Effector memory CD8-positive, alpha-beta T cell (primary cell): ENCODE results near the gene PCDH17.

Experiments used
- ATAC-seq: fragments of 150-1000 bp; cut with Tn5 transposase; replicated peaks from 2 replicates; pipeline ENCODE4 v1.10.0; 2021; ENCODE audit warnings: mild to moderate bottlenecking, moderate library complexity
- DNase-seq, 3 experiments: peaks; one replicate each; pipeline ENCODE4 v3.0.0; 2021
- H3K27ac Mint-ChIP-seq, 2 donors: one replicate each; pipeline ENCODE4 v1.8.0; 2022; ENCODE audit warnings: mild to moderate bottlenecking in 2 of 2, mixed read lengths in 2 of 2, moderate library complexity in 2 of 2
- H3K27me3 Mint-ChIP-seq, 2 donors: one replicate each; pipeline ENCODE4 v1.8.0; 2022; ENCODE audit warnings: mixed read lengths in 2 of 2
- H3K36me3 Mint-ChIP-seq: one replicate; pipeline ENCODE4 v1.8.0; 2022; ENCODE audit warnings: mild to moderate bottlenecking, moderate library complexity, mixed read lengths; ENCODE audit not compliant: insufficient read depth
- H3K4me1 Mint-ChIP-seq, 2 donors: one replicate each; pipeline ENCODE4 v1.8.0; 2022; ENCODE audit warnings: low read depth in 2 of 2, mixed read lengths in 2 of 2
- H3K4me3 Mint-ChIP-seq, 2 donors: one replicate each; pipeline ENCODE4 v1.8.0; 2022; ENCODE audit warnings: mild to moderate bottlenecking in 2 of 2, mixed read lengths in 2 of 2, moderate library complexity in 2 of 2
- H3K9me3 Mint-ChIP-seq, 2 donors: one replicate each; pipeline ENCODE4 v1.8.0; 2022; ENCODE audit warnings: mixed read lengths in 2 of 2

The PCDH17 gene

DNA sequence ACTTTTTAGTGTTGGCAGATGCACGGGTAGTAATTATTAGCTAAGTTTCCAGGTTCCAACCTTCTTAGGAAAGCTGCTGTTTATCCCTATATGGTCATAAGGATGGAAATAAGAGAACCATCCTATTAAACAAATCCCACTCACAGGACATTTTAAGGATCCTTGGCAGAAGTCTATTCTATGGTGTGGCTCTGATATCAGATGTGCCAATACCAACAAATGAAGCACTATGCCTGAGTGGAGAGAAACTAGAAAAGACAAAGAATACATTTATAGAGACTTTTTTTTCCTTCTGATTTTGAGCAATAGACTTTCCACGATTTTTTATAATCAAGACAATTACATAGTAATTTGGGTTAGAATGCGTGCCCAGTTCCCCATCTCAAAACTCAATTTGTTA is 12.6 kb downstream of the PCDH17 start:
- Mint-ChIP-seq H3K4me1 (no peaks in the 10 kb centered on the region), H3K27me3 (no peaks in the 10 kb centered on the region), H3K9me3 (no peaks in the 10 kb centered on the region), H3K27ac (no peak overlapping the region), H3K36me3 (no peaks in the 10 kb centered on the region), H3K4me3 (no peak overlapping the region)
- no peak for DNase-seq
- ATAC-seq = no peak

DNA sequence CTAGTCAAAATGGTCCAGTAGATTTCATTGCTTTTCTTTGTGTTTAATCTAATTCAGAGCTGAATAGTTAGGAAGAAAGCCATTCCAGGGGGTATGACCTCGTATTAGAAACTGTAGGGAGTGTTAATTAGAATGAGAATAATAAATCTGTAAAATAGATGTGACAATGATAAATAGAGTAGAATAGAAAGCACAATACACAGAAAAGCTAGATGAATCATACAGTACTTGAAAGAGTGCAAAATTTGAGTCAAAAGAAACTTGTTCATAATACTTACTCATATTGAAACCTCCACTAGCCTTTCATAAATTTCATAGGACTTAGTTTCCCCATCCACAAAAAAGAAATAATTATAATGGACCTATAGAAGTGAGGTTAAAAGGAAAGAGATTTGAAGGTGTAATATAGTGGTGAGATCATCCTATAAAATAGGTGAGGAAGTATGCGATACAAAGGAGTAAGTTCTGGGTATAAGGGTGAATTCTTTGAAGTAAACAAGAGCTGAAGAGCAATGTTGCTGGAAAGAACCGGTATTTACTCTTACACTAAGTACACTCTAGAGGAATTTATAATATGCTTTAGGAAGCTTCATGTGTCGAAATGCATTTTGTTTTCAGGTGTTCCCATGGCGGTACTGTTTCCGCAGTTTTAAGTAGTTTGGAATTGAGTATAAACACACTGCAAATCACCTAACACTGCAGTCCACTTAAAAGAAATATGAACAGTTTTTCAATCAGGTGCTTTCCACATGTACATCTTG is 21.9 kb downstream of the PCDH17 start:
- DNase-seq (no peak), ATAC-seq (no peak)
- Mint-ChIP-seq H3K27ac (no peak overlapping the region), H3K4me3 (no peak overlapping the region), H3K27me3 (no peaks in the 10 kb centered on the region), H3K9me3 (peaks cover 0 to 3% of the 10 kb centered on the region in 2 donors), H3K36me3 (no peaks in the 10 kb centered on the region), H3K4me1 (no peaks in the 10 kb centered on the region)

DNA sequence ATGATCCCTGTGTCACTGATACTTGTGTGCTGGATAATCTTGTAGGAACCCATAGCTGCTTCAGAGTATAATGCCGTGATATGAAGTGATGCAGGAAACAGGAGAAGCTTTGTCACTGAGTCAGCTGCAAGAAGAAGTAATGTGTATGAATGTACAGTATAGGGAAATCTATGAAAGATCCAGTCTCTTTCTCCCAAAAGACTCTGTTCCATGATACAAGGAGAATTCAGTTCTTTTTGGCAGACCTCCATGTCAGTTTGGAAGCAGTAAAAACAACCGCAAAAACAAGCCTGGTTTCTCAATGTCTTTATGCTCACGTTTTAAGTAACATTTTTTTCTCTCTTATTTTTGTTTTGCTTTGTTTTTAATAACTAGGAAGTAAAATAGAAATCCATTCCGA is 33.9 kb downstream of the PCDH17 start:
- Mint-ChIP-seq H3K27me3 (no peaks in the 10 kb centered on the region), H3K9me3 (peaks cover 5 to 8% of the 10 kb centered on the region in 2 donors), H3K4me3 (no peak overlapping the region), H3K4me1 (no peaks in the 10 kb centered on the region), H3K27ac (no peak overlapping the region), H3K36me3 (no peaks in the 10 kb centered on the region)
- ATAC-seq (no peak), DNase-seq (no peak)

DNA sequence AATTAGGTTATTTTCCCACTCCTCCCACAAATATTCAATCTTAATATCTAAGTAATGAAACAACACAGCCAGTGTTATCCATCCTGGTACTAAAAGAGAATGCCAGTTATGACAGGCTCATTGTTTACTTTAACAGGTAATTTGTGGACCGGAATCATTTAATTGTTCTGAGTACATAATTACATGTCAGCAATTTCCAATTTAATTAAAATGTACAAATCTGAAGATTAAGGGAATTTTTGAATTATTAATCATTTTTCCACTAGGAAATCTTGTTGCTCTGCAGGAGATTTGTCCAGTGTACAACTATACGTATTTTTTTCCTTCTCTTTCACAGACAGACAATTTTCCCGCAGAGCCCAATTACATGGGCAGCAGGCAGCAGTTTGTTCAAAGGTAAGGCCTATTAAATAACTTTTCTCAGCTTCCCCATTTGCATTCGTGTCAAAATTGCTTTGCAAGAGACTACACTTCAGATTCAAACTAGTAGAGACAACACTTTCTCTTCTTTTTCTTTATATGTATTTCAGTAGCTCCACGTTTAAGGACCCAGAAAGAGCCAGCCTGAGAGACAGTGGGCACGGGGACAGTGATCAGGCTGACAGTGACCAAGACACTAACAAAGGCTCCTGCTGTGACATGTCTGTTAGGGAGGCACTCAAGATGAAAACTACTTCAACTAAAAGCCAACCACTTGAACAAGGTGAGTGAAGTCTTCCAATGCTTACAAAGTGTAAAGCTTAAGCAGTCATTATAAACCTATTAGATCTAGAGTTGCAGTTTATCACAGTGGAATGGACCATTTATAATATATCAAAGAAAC is 34.8 kb downstream of the PCDH17 start:
- H3K27me3 Mint-ChIP-seq = no peaks in the 10 kb centered on the region
- no peak for DNase-seq
- ATAC-seq = no peak
- no peak overlapping the region for H3K27ac Mint-ChIP-seq
- H3K36me3 Mint-ChIP-seq = no peaks in the 10 kb centered on the region
- H3K4me3 Mint-ChIP-seq = no peak overlapping the region
- no peaks in the 10 kb centered on the region for H3K4me1 Mint-ChIP-seq
- H3K9me3 Mint-ChIP-seq = peaks cover 5 to 8% of the 10 kb centered on the region in 2 donors

DNA sequence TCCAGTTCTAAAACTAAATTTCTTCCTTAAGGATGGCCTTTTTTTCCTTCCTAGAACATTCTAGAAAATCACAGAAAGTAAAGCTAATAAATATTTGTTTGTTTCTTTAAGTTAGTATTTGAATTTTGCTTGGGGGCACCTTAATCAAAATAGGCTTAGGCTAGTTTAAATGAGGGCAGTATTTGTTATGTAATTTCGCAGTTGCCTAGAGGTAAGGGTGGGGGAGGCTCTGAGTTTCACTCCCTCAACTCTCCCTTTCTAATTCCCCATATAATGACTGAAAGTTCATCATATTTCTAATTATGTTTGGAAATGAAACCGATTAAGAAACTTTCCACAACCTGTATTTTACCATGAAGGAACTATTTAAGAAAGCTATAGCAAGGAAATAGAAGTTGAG is 40.6 kb downstream of the PCDH17 start:
- H3K4me3 Mint-ChIP-seq = no peak overlapping the region
- H3K27me3 Mint-ChIP-seq = no peaks in the 10 kb centered on the region
- peaks cover 7 to 13% of the 10 kb centered on the region in 2 donors for H3K9me3 Mint-ChIP-seq
- no peak for ATAC-seq
- no peak overlapping the region for H3K27ac Mint-ChIP-seq
- H3K4me1 Mint-ChIP-seq = no peaks in the 10 kb centered on the region
- no peak for DNase-seq
- H3K36me3 Mint-ChIP-seq = no peaks in the 10 kb centered on the region

DNA sequence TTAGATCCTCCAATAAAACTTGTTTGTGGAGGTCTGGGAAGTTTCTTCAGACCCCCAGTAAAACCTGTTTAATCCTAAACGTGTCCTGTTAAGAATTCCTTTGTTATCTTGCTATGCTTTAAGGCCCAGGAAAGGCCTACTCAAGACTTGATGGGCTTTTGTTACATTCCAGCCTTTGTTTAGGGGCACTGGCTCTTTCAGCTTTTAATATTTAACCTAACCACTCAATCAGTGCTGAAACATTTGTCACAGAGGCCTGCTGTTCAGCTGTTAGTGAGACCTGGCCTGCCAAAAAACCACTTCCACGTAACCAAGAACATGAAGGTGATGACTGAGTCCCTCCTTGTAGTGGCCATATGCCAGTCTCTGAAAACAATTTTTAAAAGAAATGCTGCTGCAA is 41.7 kb downstream of the PCDH17 start:
- H3K4me3 Mint-ChIP-seq = no peak overlapping the region
- H3K27me3 Mint-ChIP-seq = no peaks in the 10 kb centered on the region
- no peaks in the 10 kb centered on the region for H3K4me1 Mint-ChIP-seq
- H3K27ac Mint-ChIP-seq = no peak overlapping the region
- ATAC-seq (no peak), DNase-seq (no peak)
- peaks cover 10 to 16% of the 10 kb centered on the region in 2 donors for H3K9me3 Mint-ChIP-seq
- no peaks in the 10 kb centered on the region for H3K36me3 Mint-ChIP-seq

DNA sequence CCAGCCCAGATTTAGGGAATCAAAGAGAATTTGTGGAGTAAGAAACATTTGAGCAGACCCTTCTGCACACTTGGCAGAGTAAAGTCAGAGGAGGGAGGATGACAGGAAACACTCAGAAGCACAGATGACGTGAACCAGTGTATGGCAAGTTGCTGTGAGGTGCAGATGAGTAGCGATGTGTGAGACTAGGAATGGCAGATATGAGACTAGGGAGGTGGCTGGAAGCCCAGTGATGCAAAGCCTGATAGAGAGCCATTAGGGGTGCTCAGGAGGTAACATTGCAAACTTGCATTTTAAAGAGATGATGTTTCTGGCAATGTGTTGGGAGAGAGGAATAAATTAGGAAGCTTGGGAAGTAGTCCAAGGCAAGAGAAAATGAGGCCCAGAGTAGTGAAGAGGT is 44.0 kb downstream of the PCDH17 start:
- Mint-ChIP-seq H3K36me3 (no peaks in the 10 kb centered on the region), H3K9me3 (peaks cover 9 to 18% of the 10 kb centered on the region in 2 donors), H3K27me3 (no peaks in the 10 kb centered on the region), H3K4me3 (no peak overlapping the region), H3K27ac (no peak overlapping the region), H3K4me1 (no peaks in the 10 kb centered on the region)
- ATAC-seq = no peak
- no peak for DNase-seq

DNA sequence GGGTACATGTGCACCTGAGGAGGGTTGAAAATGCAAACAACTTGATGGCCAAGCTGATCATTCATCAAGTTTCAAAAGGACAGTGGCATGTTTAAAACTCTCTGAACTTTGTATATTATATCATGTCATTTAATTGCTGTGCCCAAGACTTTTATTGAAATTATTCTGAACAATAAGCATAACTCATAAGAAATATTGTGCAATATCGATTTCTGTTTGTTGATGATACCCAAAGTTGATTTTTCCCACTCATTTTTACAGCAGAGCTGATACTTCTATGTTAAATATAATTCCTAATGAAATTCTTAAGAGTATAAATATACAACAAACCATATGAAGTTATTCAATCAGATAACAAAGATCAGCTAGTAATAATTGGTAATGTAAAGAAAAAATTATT is 49.1 kb downstream of the PCDH17 start:
- Mint-ChIP-seq H3K36me3 (no peaks in the 10 kb centered on the region), H3K27ac (no peak overlapping the region), H3K4me3 (no peak overlapping the region), H3K27me3 (no peaks in the 10 kb centered on the region), H3K9me3 (peaks cover 11 to 21% of the 10 kb centered on the region in 2 donors), H3K4me1 (no peaks in the 10 kb centered on the region)
- DNase-seq (no peak), ATAC-seq (no peak)

DNA sequence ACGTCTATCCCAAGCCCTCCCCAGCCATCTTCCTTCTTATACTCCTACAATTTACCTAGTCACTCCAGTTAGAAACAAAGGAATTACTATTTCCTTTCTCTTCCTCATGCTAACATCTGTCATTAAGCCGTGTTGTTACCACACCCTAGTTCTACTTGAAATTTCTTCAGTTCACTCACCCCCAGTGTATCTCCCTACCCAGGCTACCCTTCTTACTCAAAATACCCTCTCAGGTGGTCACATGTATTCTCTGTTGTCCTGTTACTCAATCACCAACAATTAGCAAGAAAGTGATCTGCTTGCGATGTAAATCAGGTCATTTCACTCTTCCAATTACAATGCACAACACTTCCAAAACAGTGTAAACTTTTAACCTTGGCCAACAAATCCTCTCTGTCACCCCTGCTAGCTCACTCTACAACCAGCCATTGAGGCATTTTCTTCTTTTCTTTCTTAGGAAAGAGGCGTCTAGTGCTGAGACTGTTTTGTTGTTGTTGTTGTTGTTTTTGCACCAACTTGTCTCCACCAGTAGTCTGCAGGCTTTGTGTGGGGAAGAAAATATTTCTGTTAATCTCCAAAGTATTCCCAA is 50.7 kb downstream of the PCDH17 start:
- Mint-ChIP-seq H3K4me3 (no peak overlapping the region), H3K9me3 (peaks cover 10 to 14% of the 10 kb centered on the region in 2 donors), H3K27ac (no peak overlapping the region), H3K27me3 (no peaks in the 10 kb centered on the region), H3K4me1 (no peaks in the 10 kb centered on the region), H3K36me3 (no peaks in the 10 kb centered on the region)
- ATAC-seq = no peak
- no peak for DNase-seq

DNA sequence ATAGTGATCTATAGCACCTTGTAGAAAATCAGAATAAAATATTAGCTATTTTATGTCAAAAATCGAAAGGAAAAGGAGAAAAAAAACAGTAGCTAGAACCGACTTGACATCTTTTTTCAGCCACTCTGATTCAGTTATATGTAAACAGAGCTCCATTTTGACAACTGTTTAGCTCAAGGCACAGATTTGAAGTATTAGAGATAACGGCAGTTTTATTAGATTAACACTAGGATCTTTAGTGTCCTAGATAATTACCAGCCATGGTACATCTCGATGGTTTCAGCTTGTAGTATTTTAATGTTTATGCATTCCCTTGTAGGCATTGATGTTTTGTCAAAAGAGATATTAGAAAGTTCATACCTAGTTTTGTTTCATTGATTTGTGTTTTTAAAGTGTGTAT is 67.3 kb downstream of the PCDH17 start:
- ATAC-seq = no peak
- Mint-ChIP-seq H3K27me3 (no peaks in the 10 kb centered on the region), H3K4me1 (no peaks in the 10 kb centered on the region), H3K9me3 (peaks cover 0 to 2% of the 10 kb centered on the region in 2 donors), H3K4me3 (no peak overlapping the region), H3K27ac (no peak overlapping the region), H3K36me3 (no peaks in the 10 kb centered on the region)
- DNase-seq = no peak

DNA sequence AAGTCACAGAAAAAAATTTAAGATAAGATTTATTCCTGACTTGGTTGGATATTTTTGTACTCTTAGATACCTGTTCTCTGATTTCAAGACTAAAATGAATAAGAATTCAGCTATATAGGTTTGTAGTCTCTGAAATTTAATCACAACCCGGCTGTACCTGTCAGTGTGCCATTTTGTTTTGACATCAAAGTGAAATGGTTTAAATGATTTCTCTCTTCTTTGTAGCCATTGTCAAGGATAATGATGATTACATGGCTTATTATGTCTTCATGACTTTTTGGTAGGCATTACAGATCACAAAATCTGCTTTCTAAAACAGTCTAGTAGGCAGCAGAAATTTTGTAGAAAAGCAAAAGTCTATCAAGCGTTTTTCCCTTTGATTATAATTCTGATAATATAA is 72.5 kb downstream of the PCDH17 start:
- H3K27ac Mint-ChIP-seq = no peak overlapping the region
- H3K27me3 Mint-ChIP-seq = no peaks in the 10 kb centered on the region
- DNase-seq (no peak), ATAC-seq (no peak)
- no peak overlapping the region for H3K4me3 Mint-ChIP-seq
- no peaks in the 10 kb centered on the region for H3K9me3 Mint-ChIP-seq
- no peaks in the 10 kb centered on the region for H3K36me3 Mint-ChIP-seq
- no peaks in the 10 kb centered on the region for H3K4me1 Mint-ChIP-seq

DNA sequence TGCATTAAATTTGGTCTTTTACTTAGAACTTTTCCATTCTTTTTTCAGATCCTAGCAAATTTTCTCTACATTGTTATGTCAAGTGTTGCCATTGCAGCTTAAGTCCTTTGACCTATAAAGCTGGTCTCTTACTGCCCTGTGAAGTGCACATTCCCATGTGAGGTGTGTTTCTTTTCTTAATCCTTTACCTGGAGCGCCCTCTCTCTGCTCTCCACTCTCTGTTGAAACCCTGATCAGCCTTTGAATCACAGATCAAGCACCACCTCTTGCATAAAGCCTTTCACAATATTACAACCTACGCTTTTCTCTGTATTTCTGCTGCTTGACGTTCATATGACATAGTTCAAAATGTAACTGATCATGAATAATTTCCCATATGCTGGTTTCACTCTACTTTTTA is 84.8 kb downstream of the PCDH17 start:
- DNase-seq (no peak), ATAC-seq (no peak)
- no peaks in the 10 kb centered on the region for H3K36me3 Mint-ChIP-seq
- no peak overlapping the region for H3K4me3 Mint-ChIP-seq
- H3K9me3 Mint-ChIP-seq = peaks cover 0 to 2% of the 10 kb centered on the region in 2 donors
- no peaks in the 10 kb centered on the region for H3K27me3 Mint-ChIP-seq
- H3K27ac Mint-ChIP-seq = no peak overlapping the region
- H3K4me1 Mint-ChIP-seq = no peaks in the 10 kb centered on the region

DNA sequence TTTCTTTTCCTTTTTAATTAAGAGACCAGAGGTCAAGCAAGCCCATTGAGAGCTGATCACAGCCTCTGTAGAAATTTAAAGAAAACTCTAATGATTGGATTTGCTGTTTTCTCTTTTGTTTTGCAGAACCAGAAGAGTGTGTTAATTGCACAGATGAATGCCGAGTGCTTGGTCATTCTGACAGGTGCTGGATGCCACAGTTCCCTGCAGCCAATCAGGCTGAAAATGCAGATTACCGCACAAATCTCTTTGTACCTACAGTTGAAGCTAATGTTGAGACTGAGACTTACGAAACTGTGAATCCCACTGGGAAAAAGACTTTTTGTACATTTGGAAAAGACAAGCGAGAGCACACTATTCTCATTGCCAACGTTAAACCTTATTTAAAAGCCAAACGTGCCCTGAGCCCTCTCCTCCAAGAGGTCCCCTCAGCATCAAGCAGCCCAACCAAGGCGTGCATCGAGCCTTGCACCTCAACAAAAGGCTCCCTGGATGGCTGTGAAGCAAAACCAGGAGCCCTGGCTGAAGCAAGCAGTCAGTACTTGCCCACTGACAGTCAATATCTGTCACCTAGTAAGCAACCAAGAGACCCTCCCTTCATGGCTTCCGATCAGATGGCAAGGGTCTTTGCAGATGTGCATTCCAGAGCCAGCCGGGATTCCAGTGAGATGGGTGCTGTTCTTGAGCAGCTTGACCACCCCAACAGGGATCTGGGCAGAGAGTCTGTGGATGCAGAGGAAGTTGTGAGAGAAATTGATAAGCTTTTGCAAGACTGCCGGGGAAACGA is 93.1 kb downstream of the PCDH17 start:
- ATAC-seq (no peak), DNase-seq (no peak)
- H3K36me3 Mint-ChIP-seq = no peaks in the 10 kb centered on the region
- no peaks in the 10 kb centered on the region for H3K4me1 Mint-ChIP-seq
- H3K27me3 Mint-ChIP-seq = no peaks in the 10 kb centered on the region
- peaks cover 0 to 5% of the 10 kb centered on the region in 2 donors for H3K9me3 Mint-ChIP-seq
- H3K4me3 Mint-ChIP-seq = no peak overlapping the region
- no peak overlapping the region for H3K27ac Mint-ChIP-seq
